H9 (cell line): ENCODE results near the gene ABCB7. TPM values are rescaled to one million over a fixed set of nuclear protein-coding genes. Genes with fewer than 3 reads are reported as not detected.
"Not testable (repeated sequence)": the region's sequence is repeated elsewhere in the genome, so short reads cannot be mapped to it uniquely, and the experiment has no call there.

Source experiments
- DNase-seq: peaks from one replicate; pipeline ENCODE4 v3.0.0-alpha.2; 2017
- H2AFZ ChIP-seq: one replicate; pipeline ENCODE4 v1.6.1; 2013; ENCODE audit warnings: mild to moderate bottlenecking, low read length, control low read depth, moderate library complexity
- H2AK5ac ChIP-seq: 2 replicates; pipeline ENCODE4 v1.6.1; 2013; ENCODE audit warnings: low read length, control low read depth, mixed read lengths; ENCODE audit not compliant: insufficient read length
- H2BK120ac ChIP-seq: one replicate; pipeline ENCODE4 v1.6.1; 2013; ENCODE audit warnings: low read depth, mild to moderate bottlenecking, low read length, control low read depth, inconsistent platforms; ENCODE audit not compliant: poor library complexity, severe bottlenecking
- H2BK12ac ChIP-seq: 2 replicates; pipeline ENCODE4 v1.6.1; 2013; ENCODE audit warnings: low read length, control low read depth, mixed read lengths, low read depth; ENCODE audit not compliant: insufficient read length
- H2BK15ac ChIP-seq: 2 replicates; pipeline ENCODE4 v1.6.1; 2013; ENCODE audit warnings: low read depth, low read length, control low read depth
- H2BK20ac ChIP-seq: one replicate; pipeline ENCODE4 v1.6.1; 2013; ENCODE audit warnings: low read depth, mild to moderate bottlenecking, low read length, control low read depth, inconsistent platforms; ENCODE audit not compliant: poor library complexity, severe bottlenecking
- H2BK5ac ChIP-seq: 2 replicates; pipeline ENCODE4 v1.6.1; 2013; ENCODE audit warnings: low read length, control low read depth, mixed read lengths; ENCODE audit not compliant: insufficient read length
- H3K14ac ChIP-seq: 2 replicates; pipeline ENCODE4 v1.6.1; 2013; ENCODE audit warnings: low read length, control low read depth; ENCODE audit not compliant: insufficient read depth
- H3K18ac ChIP-seq: 2 replicates; pipeline ENCODE4 v1.6.1; 2013; ENCODE audit warnings: low read depth, mild to moderate bottlenecking, mixed read lengths, low read length, control low read depth; ENCODE audit not compliant: insufficient read length
- H3K23ac ChIP-seq: 2 replicates; pipeline ENCODE4 v1.6.1; 2013; ENCODE audit warnings: low read length, control low read depth, mixed read lengths, low read depth; ENCODE audit not compliant: insufficient read length
- H3K23me2 ChIP-seq: 2 replicates; pipeline ENCODE4 v1.6.1; 2013; ENCODE audit warnings: low read depth, mild to moderate bottlenecking, mixed read lengths, low read length, control low read depth; ENCODE audit not compliant: insufficient read length, poor library complexity, severe bottlenecking
- H3K27ac ChIP-seq: 2 replicates; pipeline ENCODE4 v1.5.1; 2013; ENCODE audit warnings: low read length, control low read depth, mixed read lengths, low read depth; ENCODE audit not compliant: insufficient read length
- H3K27me3 ChIP-seq: 2 replicates; pipeline ENCODE4 v1.6.1; 2013; ENCODE audit warnings: low read length, control low read depth, inconsistent platforms; ENCODE audit not compliant: insufficient read depth
- H3K4ac ChIP-seq: 2 replicates; pipeline ENCODE4 v1.6.1; 2013; ENCODE audit warnings: low read depth, mild to moderate bottlenecking, control low read depth, inconsistent platforms, low read length, moderate library complexity
- H3K4me1 ChIP-seq: 2 replicates; pipeline ENCODE4 v1.6.1; 2013; ENCODE audit warnings: low read length, control low read depth, inconsistent platforms; ENCODE audit not compliant: insufficient read depth
- H3K4me2 ChIP-seq: 2 replicates; pipeline ENCODE4 v1.6.1; 2013; ENCODE audit warnings: low read length, control low read depth, mixed read lengths; ENCODE audit not compliant: insufficient read length, insufficient read depth
- H3K56ac ChIP-seq: 2 replicates; pipeline ENCODE4 v1.6.1; 2013; ENCODE audit warnings: low read depth, mild to moderate bottlenecking, mixed read lengths, low read length, control low read depth; ENCODE audit not compliant: insufficient read length
- H3K79me1 ChIP-seq: 2 replicates; pipeline ENCODE4 v1.6.1; 2013; ENCODE audit warnings: low read depth, mild to moderate bottlenecking, moderate library complexity, low read length, control low read depth, inconsistent platforms; ENCODE audit not compliant: insufficient read depth, poor library complexity, severe bottlenecking
- H3K79me2 ChIP-seq: 2 replicates; pipeline ENCODE4 v1.6.1; 2013; ENCODE audit warnings: low read length, control low read depth, inconsistent platforms; ENCODE audit not compliant: insufficient read depth
- H3K9ac ChIP-seq: 2 replicates; pipeline ENCODE4 v1.6.1; 2013; ENCODE audit warnings: low read length, control low read depth, mixed read lengths; ENCODE audit not compliant: insufficient read length; ENCODE audit errors: extremely low read depth
- H3K9me3 ChIP-seq: one replicate; pipeline ENCODE4 v1.6.1; 2013; ENCODE audit warnings: low read depth, low read length, inconsistent platforms; ENCODE audit not compliant: control insufficient read depth
- H3T11ph ChIP-seq: one replicate; pipeline ENCODE4 v1.6.1; 2013; ENCODE audit warnings: mild to moderate bottlenecking, low read length, control low read depth, inconsistent platforms
- H4K20me1 ChIP-seq: one replicate; pipeline ENCODE4 v1.6.1; 2013; ENCODE audit not compliant: control insufficient read depth, insufficient read length, insufficient read depth
- H4K5ac ChIP-seq: 2 replicates; pipeline ENCODE4 v1.6.1; 2013; ENCODE audit warnings: low read depth, mild to moderate bottlenecking, mixed read lengths, low read length, control low read depth; ENCODE audit not compliant: insufficient read length
- H4K8ac ChIP-seq: replicated peaks from 2 replicates; pipeline ENCODE4 v1.6.1; 2013; ENCODE audit warnings: low read length, control low read depth, mixed read lengths, low read depth; ENCODE audit not compliant: insufficient read length
- H4K91ac ChIP-seq: 2 replicates; pipeline ENCODE4 v1.6.1; 2013; ENCODE audit warnings: low read depth, mild to moderate bottlenecking, moderate library complexity, mixed read lengths, low read length, control low read depth; ENCODE audit not compliant: insufficient read length
- H3K27ac Mint-ChIP-seq, 3 experiments: 2 replicates in 2 of 3; 3 replicates in 1 of 3; pipeline ENCODE4 v1.8.0; 2020 to 2021; ENCODE audit warnings: mixed read lengths in 3 of 3, mild to moderate bottlenecking in 1 of 3, moderate library complexity in 1 of 3
- H3K27me3 Mint-ChIP-seq: 2 replicates; pipeline ENCODE4 v1.8.0; 2021; ENCODE audit warnings: low read depth, mild to moderate bottlenecking, moderate library complexity, mixed read lengths
- H3K36me3 Mint-ChIP-seq, 3 experiments: 2 replicates in 2 of 3; 3 replicates in 1 of 3; pipeline ENCODE4 v1.8.0; 2020 to 2021; ENCODE audit warnings: low read depth in 3 of 3, mixed read lengths in 3 of 3; ENCODE audit not compliant: insufficient read depth in 1 of 3
- H3K4me1 Mint-ChIP-seq, 2 experiments: 2 replicates each; pipeline ENCODE4 v1.8.0; 2020; ENCODE audit warnings: mixed read lengths in 2 of 2
- H3K4me3 Mint-ChIP-seq, 2 experiments: 2 replicates in 1 of 2; 3 replicates in 1 of 2; pipeline ENCODE4 v1.8.0; 2020 to 2021; ENCODE audit warnings: mild to moderate bottlenecking in 2 of 2, mixed read lengths in 2 of 2, moderate library complexity in 1 of 2
- H3K9me3 Mint-ChIP-seq, 2 experiments: 2 replicates in 1 of 2; 3 replicates in 1 of 2; pipeline ENCODE4 v1.8.0; 2020; ENCODE audit warnings: mild to moderate bottlenecking in 2 of 2, mixed read lengths in 2 of 2, moderate library complexity in 1 of 2
- WGBS: extraction: QIAGEN DNeasy Blood & Tissue Kit; methylation state at CpG from one replicate; pipeline ENCODE4 v1.1.7; 2013; ENCODE audit warnings: missing lambda C conversion rate, low lambda C conversion rate, mixed read lengths; ENCODE audit not compliant: insufficient read length; ENCODE audit errors: extremely low coverage; 5-methylcytosine and 5-hydroxymethylcytosine counted together
- total RNA-seq: library from RNA; stranded (reverse); gene quantifications from 2 replicates; pipeline ENCODE4 v1.2.1, GENCODE V29; 2021

Gene ABCB7
- total RNA-seq, 1 experiment from 2014 or later: 40.8 TPM

DNA sequence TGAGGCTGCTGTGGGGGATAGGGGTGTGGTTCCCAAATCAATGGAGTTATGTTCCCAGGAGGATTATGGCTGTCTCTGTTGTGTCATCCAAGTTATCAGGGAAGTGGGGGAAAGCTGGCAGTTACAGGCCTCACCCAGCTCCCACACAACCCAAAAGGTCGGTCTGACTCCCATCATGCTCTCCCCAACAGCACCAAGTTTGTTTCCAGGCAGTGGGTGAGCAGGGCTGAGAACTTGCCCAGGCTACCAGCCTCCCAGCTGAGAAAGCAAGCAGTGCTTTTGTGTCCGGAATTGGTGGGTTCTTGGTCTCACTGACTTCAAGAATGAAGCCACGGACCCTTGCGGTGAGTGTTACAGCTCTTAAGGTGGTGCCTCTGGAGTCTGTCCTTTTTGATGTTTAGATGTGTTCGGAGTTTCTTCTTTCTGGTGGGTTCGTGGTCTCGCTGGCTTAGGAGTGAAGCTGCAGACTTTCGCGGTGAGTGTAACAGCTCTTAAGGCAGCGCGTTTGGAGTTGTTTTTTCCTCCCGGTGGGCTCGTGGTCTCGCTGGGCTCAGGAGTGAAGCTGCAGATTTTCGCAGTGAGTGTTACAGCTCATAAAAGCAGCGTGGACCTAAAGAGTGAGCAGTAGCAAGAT lies 16.3 kb upstream of the ABCB7 start:
- H3K79me1 ChIP-seq, H2BK120ac ChIP-seq, H3K27ac ChIP-seq, H2AFZ ChIP-seq, H3K27me3 Mint-ChIP-seq, H4K20me1 ChIP-seq, H3K18ac ChIP-seq, H3K23me2 ChIP-seq, H3K27me3 ChIP-seq, H4K91ac ChIP-seq, H3K79me2 ChIP-seq, DNase-seq, H2BK5ac ChIP-seq, H2BK20ac ChIP-seq, H2AK5ac ChIP-seq, H4K8ac ChIP-seq, H3K4me1 Mint-ChIP-seq, H3T11ph ChIP-seq, H3K14ac ChIP-seq, H3K9me3 ChIP-seq, H3K27ac Mint-ChIP-seq, H3K56ac ChIP-seq, H3K9ac ChIP-seq, H2BK15ac ChIP-seq, H3K4me2 ChIP-seq, H3K4ac ChIP-seq, H3K23ac ChIP-seq, H3K4me1 ChIP-seq, H2BK12ac ChIP-seq, H4K5ac ChIP-seq: not testable (repeated sequence)
- Mint-ChIP-seq H3K4me3 (peak overlapping the region in 1 of 2 experiments; percentile 14; a peak in 1 of 5 replicates), H3K9me3 (peaks cover 86% of the 10 kb centered on the region in 2 experiments), H3K36me3 (peaks cover 2 to 12% (median 8%) of the 10 kb centered on the region in 3 experiments)
- WGBS: no CpG with 5 or more reads among the region's 16 CpGs
